Activated CD4-positive, alpha-beta T cell treated with anti-CD3 and anti-CD28 coated beads, Interleukin-2, amount 10 ng/mL, durations not matched to agents 7 days and 5 days (primary cell): ENCODE measurements around the gene RNF220. TPM values are rescaled to one million over a fixed set of nuclear protein-coding genes. Genes with fewer than 3 reads are reported as not detected.

Source experiments
- CTCF ChIA-PET: fragments of 350-600 bp; sonication (Branson Sonifier 250); formaldehyde crosslinking; loops from one replicate; lab custom pipeline; 2021; ENCODE audit warnings: antibody characterized with exemption; lab: Charles Lee
- POLR2A ChIA-PET: fragments of 350-600 bp; sonication (Branson Sonifier 250); formaldehyde crosslinking; loops from one replicate; lab custom pipeline; 2021; ENCODE audit warnings: antibody characterized with exemption; lab: Charles Lee
- DNase-seq: peaks from one replicate; pipeline ENCODE4 v3.0.0-alpha.2; 2020
- H3K27ac Mint-ChIP-seq: one replicate; pipeline ENCODE4 v1.8.0; 2021; ENCODE audit warnings: mild to moderate bottlenecking, moderate library complexity, mixed read lengths
- H3K27me3 Mint-ChIP-seq: one replicate; pipeline ENCODE4 v1.8.0; 2021; ENCODE audit warnings: mixed read lengths
- H3K36me3 Mint-ChIP-seq: one replicate; pipeline ENCODE4 v1.8.0; 2021; ENCODE audit warnings: low read depth, mixed read lengths
- H3K4me1 Mint-ChIP-seq: one replicate; pipeline ENCODE4 v1.8.0; 2021; ENCODE audit warnings: mixed read lengths
- H3K4me3 Mint-ChIP-seq: one replicate; pipeline ENCODE4 v1.8.0; 2021; ENCODE audit warnings: mild to moderate bottlenecking, moderate library complexity, mixed read lengths
- H3K9me3 Mint-ChIP-seq: one replicate; pipeline ENCODE4 v1.8.0; 2021; ENCODE audit warnings: mixed read lengths
- total RNA-seq, 2 experiments: library from RNA; stranded (reverse); gene quantifications; one replicate each; pipeline ENCODE4 v1.2.3, GENCODE V29; 2021

Gene RNF220
- total RNA-seq, 2 experiments from 2014 or later: 82.9 to 88.4 TPM

DNA sequence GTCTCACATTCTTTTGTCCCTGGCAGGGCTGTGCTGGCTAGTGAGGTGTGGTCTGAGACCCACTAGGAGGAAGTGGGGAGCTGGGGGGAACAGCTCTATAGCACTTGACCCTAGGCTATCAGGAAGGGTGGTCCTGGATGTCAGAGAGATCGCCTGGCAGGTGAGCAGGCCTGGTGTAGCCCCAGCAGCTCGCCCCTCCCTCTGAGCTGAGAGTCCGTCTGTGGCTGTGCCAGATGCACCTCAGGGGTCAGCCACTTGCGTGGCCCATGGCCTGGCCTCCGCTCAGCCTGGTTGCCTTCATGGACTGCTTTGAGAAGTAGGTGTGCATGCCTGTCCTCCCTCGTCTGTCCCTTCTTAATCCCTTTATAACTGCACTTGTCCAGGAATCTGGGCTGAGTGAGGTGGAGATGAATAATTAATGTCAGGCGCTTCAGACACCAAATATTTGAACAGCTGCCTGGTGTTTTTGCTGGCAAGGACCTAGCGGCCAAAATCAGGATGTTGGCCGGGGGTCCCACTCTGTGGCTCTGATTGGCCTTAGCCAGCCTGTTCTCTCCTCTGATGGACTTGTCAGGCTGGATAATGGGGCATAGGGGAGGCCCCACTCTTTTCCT is 238.8 kb downstream of the RNF220 start:
- CTCF ChIA-PET: interaction anchor here (1.1 kb wide), 1 partner anchor 12 kb away, joined by 3 read pairs; no protein-coding TSS in a partner anchor
- no peaks in the 10 kb centered on the region for H3K27me3 Mint-ChIP-seq
- POLR2A ChIA-PET: no interaction called here
- no peak for DNase-seq
- H3K36me3 Mint-ChIP-seq: peaks cover 15% of the 10 kb centered on the region
- no peaks in the 10 kb centered on the region for H3K4me1 Mint-ChIP-seq
- H3K4me3 Mint-ChIP-seq: no peak overlapping the region
- no peaks in the 10 kb centered on the region for H3K9me3 Mint-ChIP-seq
- no peak overlapping the region for H3K27ac Mint-ChIP-seq

DNA sequence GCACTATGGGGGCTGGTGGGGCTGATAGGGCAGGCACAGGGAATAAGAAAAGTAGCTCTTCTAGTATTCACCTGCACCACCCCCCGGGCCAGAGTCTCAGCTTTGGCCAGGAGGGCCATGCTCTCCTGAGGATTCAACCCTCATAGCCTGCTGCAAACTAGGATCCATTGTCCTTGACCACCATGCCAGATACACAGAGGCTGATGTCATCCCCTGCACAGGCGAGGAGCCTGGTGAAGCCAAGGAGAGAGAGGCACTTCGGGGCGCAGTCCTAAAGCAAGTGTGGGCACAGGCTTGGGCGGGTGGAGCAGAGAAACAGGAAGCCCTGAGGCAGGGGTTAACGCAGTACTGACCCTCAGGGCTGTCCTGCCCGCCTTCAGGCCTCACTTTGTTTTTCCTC is 239.8 kb downstream of the RNF220 start:
- ChIA-PET POLR2A (no interaction called here), CTCF (interaction anchor here (1.1 kb wide), 1 partner anchor 13 kb away, joined by 3 read pairs; no protein-coding TSS in a partner anchor)
- Mint-ChIP-seq H3K9me3 (no peaks in the 10 kb centered on the region), H3K27ac (no peak overlapping the region), H3K27me3 (no peaks in the 10 kb centered on the region), H3K4me1 (no peaks in the 10 kb centered on the region), H3K36me3 (peaks cover 11% of the 10 kb centered on the region), H3K4me3 (no peak overlapping the region)
- DNase-seq: no peak

GRCh38 chr1:44645476-44646244 is 240.6 kb downstream of the RNF220 start:
- POLR2A ChIA-PET: no interaction called here
- Mint-ChIP-seq H3K36me3 (peaks cover 11% of the 10 kb centered on the region), H3K4me3 (no peak overlapping the region), H3K27ac (no peak overlapping the region), H3K27me3 (no peaks in the 10 kb centered on the region), H3K4me1 (no peaks in the 10 kb centered on the region), H3K9me3 (no peaks in the 10 kb centered on the region)
- CTCF ChIA-PET: no interaction called here
- DNase-seq: no peak

DNA sequence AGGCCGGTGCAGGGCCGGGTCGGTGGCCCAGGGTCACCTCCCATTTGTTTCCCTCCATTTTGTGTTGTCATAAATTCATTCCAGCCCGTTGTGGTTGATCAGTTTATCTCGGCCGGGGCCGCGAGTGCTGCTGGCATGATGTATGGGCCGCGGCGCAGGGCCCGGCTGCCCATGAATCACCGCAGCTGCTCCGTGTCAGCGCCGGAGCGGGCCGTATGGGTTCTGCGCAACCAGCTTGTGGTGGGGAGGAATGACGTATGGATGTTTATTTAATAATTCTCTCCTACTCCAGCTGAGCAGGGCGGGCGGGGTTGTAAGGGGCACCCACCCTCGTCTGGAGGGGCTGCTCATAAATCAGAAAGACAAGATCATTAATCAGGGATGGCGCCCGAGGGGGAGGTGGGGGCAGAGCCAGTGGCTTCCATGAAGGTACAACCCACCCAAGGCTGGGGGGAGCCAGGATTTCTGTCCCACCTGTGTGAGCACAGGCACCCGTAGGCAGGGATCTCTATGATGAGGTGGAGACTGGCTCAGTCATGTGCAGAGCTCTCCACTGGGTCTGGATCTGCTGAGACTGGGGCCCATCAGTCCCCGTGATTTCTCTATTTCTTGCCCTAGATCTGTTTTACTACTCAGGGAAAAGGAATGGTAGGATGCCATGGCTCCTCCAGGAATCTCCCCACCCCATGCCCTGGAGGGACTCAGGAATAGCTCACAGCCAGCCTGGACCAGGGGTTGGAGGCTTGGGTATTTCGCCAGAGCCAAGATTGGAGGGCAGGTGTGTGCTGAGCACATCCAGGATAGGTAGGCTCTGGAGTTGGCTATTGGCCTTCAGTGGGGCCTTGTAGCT is 241.4 kb downstream of the RNF220 start:
- no peak for DNase-seq
- CTCF ChIA-PET: interaction anchor here (0.9 to 1.4 kb wide), 3 partner anchors 11 to 14 kb away, joined by 3 read pairs; no protein-coding TSS in a partner anchor
- H3K9me3 Mint-ChIP-seq: no peaks in the 10 kb centered on the region
- no peak overlapping the region for H3K27ac Mint-ChIP-seq
- POLR2A ChIA-PET: no interaction called here
- no peaks in the 10 kb centered on the region for H3K27me3 Mint-ChIP-seq
- H3K4me1 Mint-ChIP-seq: no peaks in the 10 kb centered on the region
- H3K4me3 Mint-ChIP-seq: no peak overlapping the region
- H3K36me3 Mint-ChIP-seq: peaks cover 9% of the 10 kb centered on the region

GRCh38 chr1:44647896-44648295 is 242.8 kb downstream of the RNF220 start:
- CTCF ChIA-PET: interaction anchor here (0.7 to 1.4 kb wide), 4 partner anchors 9 to 14 kb away, joined by 3 to 6 read pairs (median 4); no protein-coding TSS in a partner anchor
- H3K9me3 Mint-ChIP-seq: no peaks in the 10 kb centered on the region
- H3K36me3 Mint-ChIP-seq: peaks cover 9% of the 10 kb centered on the region

GRCh38 chr1:44648529-44649250 is 243.6 kb downstream of the RNF220 start:
- Mint-ChIP-seq H3K27ac (no peak overlapping the region), H3K4me3 (no peak overlapping the region), H3K9me3 (no peaks in the 10 kb centered on the region), H3K36me3 (peaks cover 9% of the 10 kb centered on the region), H3K27me3 (no peaks in the 10 kb centered on the region), H3K4me1 (no peaks in the 10 kb centered on the region)
- no peak for DNase-seq
- CTCF ChIA-PET: interaction anchor here (0.7 to 1.0 kb wide), 2 partner anchors 9 to 13 kb away, joined by 4 to 6 read pairs; no protein-coding TSS in a partner anchor
- POLR2A ChIA-PET: no interaction called here

More at GRCh38 chr1:44647896-44648295, 242.8 kb downstream of the RNF220 start:
- no peaks in the 10 kb centered on the region for H3K4me1 Mint-ChIP-seq
- H3K27ac Mint-ChIP-seq: no peak overlapping the region
- POLR2A ChIA-PET: no interaction called here
- no peak for DNase-seq
- no peaks in the 10 kb centered on the region for H3K27me3 Mint-ChIP-seq
- no peak overlapping the region for H3K4me3 Mint-ChIP-seq

DNA sequence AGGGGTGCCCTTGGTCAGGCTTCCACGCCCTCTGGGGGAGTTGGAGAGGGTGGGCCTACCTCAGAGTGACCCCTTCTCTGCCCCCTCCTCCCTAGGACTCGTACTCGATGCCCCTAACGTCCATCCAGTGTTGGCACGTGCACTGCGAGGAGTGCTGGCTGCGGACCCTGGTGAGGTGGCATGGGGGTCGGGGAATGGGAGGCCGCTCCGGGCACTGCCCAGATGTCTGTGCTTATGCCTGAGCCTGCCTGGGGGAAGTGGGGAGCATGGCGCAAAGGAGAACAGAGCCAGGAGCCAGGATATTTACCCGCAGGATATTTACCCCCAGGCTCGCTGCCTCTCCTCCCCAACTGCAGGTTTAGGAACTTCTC is 244.7 kb downstream of the RNF220 start:
- DNase-seq: no peak
- Mint-ChIP-seq H3K36me3 (peaks cover 8% of the 10 kb centered on the region), H3K27me3 (no peaks in the 10 kb centered on the region), H3K27ac (no peak overlapping the region), H3K9me3 (no peaks in the 10 kb centered on the region), H3K4me3 (no peak overlapping the region), H3K4me1 (no peaks in the 10 kb centered on the region)
- ChIA-PET POLR2A (no interaction called here), CTCF (interaction anchor here (4.4 kb wide), 1 partner anchor 16 kb away, joined by 72 read pairs; no protein-coding TSS in a partner anchor)

GRCh38 chr1:44650159-44650831 is 245.2 kb downstream of the RNF220 start:
- CTCF ChIA-PET: interaction anchor here (3.4 to 4.4 kb wide), 2 partner anchors 13 to 16 kb away, joined by 22 to 72 read pairs; no protein-coding TSS in a partner anchor
- POLR2A ChIA-PET: no interaction called here
- no peak for DNase-seq

GRCh38 chr1:44651069-44651468 is 246.0 kb downstream of the RNF220 start:
- no peak overlapping the region for H3K27ac Mint-ChIP-seq
- no peaks in the 10 kb centered on the region for H3K4me1 Mint-ChIP-seq
- no peak overlapping the region for H3K4me3 Mint-ChIP-seq
- ChIA-PET CTCF (interaction anchor here (2.9 to 4.4 kb wide), 3 partner anchors 12 to 79 kb away, joined by 13 to 72 read pairs (median 22); no protein-coding TSS in a partner anchor), POLR2A (no interaction called here)
- peaks cover 6% of the 10 kb centered on the region for H3K36me3 Mint-ChIP-seq
- no peaks in the 10 kb centered on the region for H3K27me3 Mint-ChIP-seq
- no peaks in the 10 kb centered on the region for H3K9me3 Mint-ChIP-seq
- DNase-seq: no peak

More at GRCh38 chr1:44650159-44650831, 245.2 kb downstream of the RNF220 start:
- Mint-ChIP-seq H3K4me1 (no peaks in the 10 kb centered on the region), H3K27ac (no peak overlapping the region), H3K36me3 (peaks cover 6% of the 10 kb centered on the region), H3K9me3 (no peaks in the 10 kb centered on the region), H3K4me3 (no peak overlapping the region), H3K27me3 (no peaks in the 10 kb centered on the region)

DNA sequence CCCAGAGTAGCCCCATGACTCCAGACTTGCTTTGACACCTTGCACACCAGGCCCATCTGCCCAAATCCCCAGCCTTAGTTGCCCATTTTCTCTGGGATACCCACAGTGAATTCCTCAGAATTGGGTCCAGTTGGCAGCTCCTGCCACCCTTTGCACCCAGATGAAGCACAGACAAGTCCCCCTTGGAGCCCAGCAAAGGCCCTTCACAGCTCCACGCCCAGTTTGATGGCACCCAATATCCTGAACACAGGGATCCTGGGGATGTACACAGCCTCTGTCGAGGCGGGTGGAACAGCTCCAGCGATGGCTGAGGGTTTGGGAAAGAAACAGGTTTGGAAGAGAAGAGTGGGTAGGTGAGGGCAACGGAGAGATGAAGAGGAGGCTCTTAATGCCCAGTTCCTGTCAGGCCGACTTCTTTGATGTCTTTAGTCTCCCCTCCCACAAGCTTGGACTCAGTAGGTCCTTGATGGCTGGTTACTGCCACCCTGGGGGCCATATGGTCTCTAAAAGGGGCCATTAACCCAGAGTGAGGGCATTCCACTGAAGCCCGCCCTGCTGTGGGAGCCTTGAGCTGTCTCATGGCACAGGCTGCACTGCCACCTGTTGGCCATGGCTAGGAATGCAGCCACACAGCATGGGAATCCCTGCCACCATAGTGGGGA is 247.5 kb downstream of the RNF220 start:
- ChIA-PET POLR2A (interaction anchor here (0.6 kb wide), 1 partner anchor 69 kb away, joined by 3 read pairs; no protein-coding TSS in a partner anchor), CTCF (interaction anchor here (0.8 to 4.4 kb wide), 13 partner anchors 11 to 273 kb away, joined by 3 to 72 read pairs (median 7); partner anchors contain the start of genes ARMH1 and TMEM53)
- Mint-ChIP-seq H3K9me3 (no peaks in the 10 kb centered on the region), H3K36me3 (peaks cover 6% of the 10 kb centered on the region), H3K4me3 (no peak overlapping the region), H3K27ac (peak overlapping the region; percentile 16), H3K27me3 (no peaks in the 10 kb centered on the region), H3K4me1 (no peaks in the 10 kb centered on the region)
- DNase-seq: peak; percentile 73
